Esophagus squamous epithelium (tissue), 5 donors: ENCODE results near the gene CDR2L. TPM values are rescaled to one million over a fixed set of nuclear protein-coding genes. Genes with fewer than 3 reads are reported as not detected.
"Not testable (repeated sequence)": the region's sequence is repeated elsewhere in the genome, so short reads cannot be mapped to it uniquely, and the experiment has no call there.

Experiments
- DNase-seq: peaks from one replicate; lab custom pipeline; 2025; lab: John Stamatoyannopoulos, UW
- H3K27ac ChIP-seq, 4 donors: fragments of 200-600 bp; sonication (generic); one replicate each; pipeline ENCODE4 v1.5.1; 2016 to 2019; ENCODE audit warnings: mild to moderate bottlenecking in 1 of 4
- H3K27me3 ChIP-seq, 4 donors: fragments of 200-600 bp; sonication (generic); 1 replicate in 3 of 4; 2 replicates in 1 of 4; pipeline versions ENCODE4 v1.5.1 to v1.6.0; 2017 to 2021; ENCODE audit warnings: antibody characterized with exemption in 1 of 4
- H3K36me3 ChIP-seq, 3 donors: fragments of 200-600 bp; sonication (generic); one replicate each; pipeline ENCODE4 v1.5.1; 2016 to 2019
- H3K4me1 ChIP-seq, 3 donors: fragments of 200-600 bp; sonication (generic); one replicate each; pipeline ENCODE4 v1.5.1; 2017 to 2019
- H3K4me3 ChIP-seq, 4 donors: fragments of 200-600 bp; sonication (generic); 1 replicate in 3 of 4; 2 replicates in 1 of 4; pipeline ENCODE4 v1.5.1; 2016 to 2019; ENCODE audit warnings: mild to moderate bottlenecking in 2 of 4, moderate library complexity in 1 of 4
- H3K9me3 ChIP-seq, 3 donors: fragments of 200-600 bp; sonication (generic); one replicate each; pipeline ENCODE4 v1.5.1; 2016 to 2019
- CTCF ChIP-seq, 6 experiments: fragments of 450-650 bp in 4 of 6; fragments of 200-600 bp in 2 of 6; sonication (generic) in 2 of 6; IDR thresholded peaks; one replicate each; pipeline ENCODE4 v1.5.1; 2016 to 2019; ENCODE audit warnings: antibody characterized with exemption in 6 of 6, mild to moderate bottlenecking in 4 of 6, moderate library complexity in 4 of 6
- POLR2A ChIP-seq, 4 donors: fragments of 450-650 bp; IDR thresholded peaks; one replicate each; pipeline ENCODE4 v1.6.1; 2017; ENCODE audit warnings: antibody characterized with exemption in 4 of 4, mild to moderate bottlenecking in 4 of 4, moderate library complexity in 3 of 4
- WGBS, 2 donors: methylation state at CpG; one replicate each; pipeline ENCODE4 v1.1.5; 2018; 5-methylcytosine and 5-hydroxymethylcytosine counted together
- intact Hi-C: fragments of 100-400 bp; cut with DNase I; formaldehyde crosslinking; loops from one replicate; pipeline ENCODE4 v1.15.0; 2022
- total RNA-seq, 4 donors: library from RNA; depleted of rRNA; stranded (reverse); fragments of >200 nt; gene quantifications; one replicate each; pipeline ENCODE4 v1.1.0, GENCODE V29; 2016
- donor health status: DM: yes; HTN: yes; CAD: no.

Gene CDR2L
- total RNA-seq, 4 donors from 2014 or later: 5.3 to 7.9 (median 6.7) TPM

GRCh38 chr17:75003070-75003956, 15.9 kb downstream of the CDR2L start:
- H3K27ac ChIP-seq: no peak overlapping the region
- no peak overlapping the region for H3K4me3 ChIP-seq
- H3K4me1 ChIP-seq: no peaks in the 10 kb centered on the region
- intact Hi-C loops: no loop called here
- WGBS, 2 donors: 83 to 91% methylated on average over 9 to 28 of the region's 76 CpGs
- no peaks in the 10 kb centered on the region for H3K27me3 ChIP-seq
- peaks cover 0 to 55% (median 24%) of the 10 kb centered on the region in 3 donors for H3K36me3 ChIP-seq
- no peak for DNase-seq
- no peaks in the 10 kb centered on the region for H3K9me3 ChIP-seq
- TF ChIP-seq POLR2A (IDR thresholded peaks at IDR 0.05) (no peak), CTCF (IDR thresholded peaks at IDR 0.05) (no peak)

- H3K36me3 ChIP-seq: peaks cover 0 to 55% (median 24%) of the 10 kb centered on the region in 3 donors
- H3K4me1 ChIP-seq: peaks cover 0 to 2% (median 0%) of the 10 kb centered on the region in 3 donors
- no peak for TF ChIP-seq POLR2A (IDR thresholded peaks at IDR 0.05)
- no peak for TF ChIP-seq CTCF (IDR thresholded peaks at IDR 0.05)
- H3K9me3 ChIP-seq: no peaks in the 10 kb centered on the region
- WGBS, 2 donors: 89 to 94% methylated on average over 4 to 12 of the region's 19 CpGs
- no peaks in the 10 kb centered on the region for H3K27me3 ChIP-seq
- intact Hi-C loops: no loop called here
- no peak for DNase-seq
- H3K4me3 ChIP-seq: no peak overlapping the region
- no peak overlapping the region for H3K27ac ChIP-seq
Measured at GRCh38 chr17:75003957-75004355, 16.5 kb downstream of the CDR2L start.

- H3K27me3 ChIP-seq: no peaks in the 10 kb centered on the region
- H3K4me1 ChIP-seq: peaks cover 0 to 5% (median 0%) of the 10 kb centered on the region in 3 donors
- intact Hi-C loops: no loop called here
- TF ChIP-seq POLR2A (IDR thresholded peaks at IDR 0.05): no peak
- TF ChIP-seq CTCF (IDR thresholded peaks at IDR 0.05): no peak
- H3K36me3 ChIP-seq: peaks cover 0 to 53% (median 24%) of the 10 kb centered on the region in 3 donors
- no peak for DNase-seq
- no peak overlapping the region for H3K4me3 ChIP-seq
- WGBS, 2 donors: 94 to 100% methylated on average over 1 to 2 of the region's 3 CpGs
- no peaks in the 10 kb centered on the region for H3K9me3 ChIP-seq
- H3K27ac ChIP-seq: no peak overlapping the region
Measured at GRCh38 chr17:75004371-75004770, 16.9 kb downstream of the CDR2L start.

- no peak for TF ChIP-seq CTCF (IDR thresholded peaks at IDR 0.05)
- no peak for TF ChIP-seq POLR2A (IDR thresholded peaks at IDR 0.05)
- intact Hi-C loops: no loop called here
Measured at GRCh38 chr17:75005291-75005690, 17.9 kb downstream of the CDR2L start.

GRCh38 chr17:75006084-75006483, 18.7 kb downstream of the CDR2L start:
- H3K27me3 ChIP-seq, intact Hi-C loops, H3K9me3 ChIP-seq, DNase-seq, H3K4me3 ChIP-seq, H3K4me1 ChIP-seq, H3K27ac ChIP-seq: not testable (repeated sequence)
- H3K36me3 ChIP-seq: peaks cover 0 to 45% (median 19%) of the 10 kb centered on the region in 3 donors
- 87 to 97% methylated on average over 6 of the region's 6 CpGs for WGBS, 2 donors

More at GRCh38 chr17:75005291-75005690, 17.9 kb downstream of the CDR2L start:
- no peaks in the 10 kb centered on the region for H3K27me3 ChIP-seq
- H3K4me1 ChIP-seq: peaks cover 0 to 5% (median 0%) of the 10 kb centered on the region in 3 donors
- no peak for DNase-seq
- no peak overlapping the region for H3K4me3 ChIP-seq
- WGBS, 2 donors: 90 to 94% methylated on average over 4 to 8 of the region's 8 CpGs
- no peak overlapping the region for H3K27ac ChIP-seq
- H3K36me3 ChIP-seq: peaks cover 0 to 49% (median 19%) of the 10 kb centered on the region in 3 donors
- H3K9me3 ChIP-seq: no peaks in the 10 kb centered on the region
